Thyroid gland (tissue), 4 donors: Measurements from ENCODE around the gene SLC35A5. TPM values are rescaled to one million over a fixed set of nuclear protein-coding genes. Genes with fewer than 3 reads are reported as not detected.

Source experiments
- DNase-seq, 2 donors: peaks; one replicate each; pipeline ENCODE4 v3.0.0-alpha.2; 2019
- H3K27ac ChIP-seq, 3 donors: fragments of 200-600 bp; sonication (generic); 1 replicate in 2 of 3; 2 replicates in 1 of 3; pipeline ENCODE4 v1.5.1; 2016 to 2019; ENCODE audit warnings: mild to moderate bottlenecking in 1 of 3, moderate library complexity in 1 of 3
- H3K27me3 ChIP-seq: fragments of 200-600 bp; sonication (generic); one replicate; pipeline ENCODE4 v1.5.1; 2019
- H3K36me3 ChIP-seq, 2 donors: fragments of 200-600 bp; sonication (generic); one replicate each; pipeline ENCODE4 v1.5.1; 2016 to 2019
- H3K4me1 ChIP-seq, 2 donors: fragments of 200-600 bp; sonication (generic); one replicate each; pipeline ENCODE4 v1.5.1; 2017 to 2019
- H3K4me3 ChIP-seq, 3 donors: fragments of 200-600 bp; sonication (generic); replicated peaks in 1 of 3; 1 replicate in 2 of 3; 2 replicates in 1 of 3; pipeline ENCODE4 v1.5.1; 2016; ENCODE audit warnings: mild to moderate bottlenecking in 1 of 3
- H3K9me3 ChIP-seq: fragments of 200-600 bp; sonication (generic); one replicate; pipeline ENCODE4 v1.5.1; 2017
- CTCF ChIP-seq, 6 experiments: fragments of 200-600 bp in 3 of 6; fragments of 450-650 bp in 3 of 6; sonication (generic) in 3 of 6; IDR thresholded peaks; one replicate each; pipeline ENCODE4 v1.5.1; 2016 to 2019; ENCODE audit warnings: antibody characterized with exemption in 6 of 6, mild to moderate bottlenecking in 2 of 6, inconsistent platforms in 1 of 6, moderate library complexity in 1 of 6
- POLR2A ChIP-seq, 2 donors: fragments of 450-650 bp; IDR thresholded peaks; one replicate each; pipeline ENCODE4 v1.6.1; 2017; ENCODE audit warnings: antibody characterized with exemption in 2 of 2, mild to moderate bottlenecking in 2 of 2, moderate library complexity in 1 of 2
- WGBS, 2 donors: methylation state at CpG; one replicate each; pipeline ENCODE4 v1.1.5; 2017; 5-methylcytosine and 5-hydroxymethylcytosine counted together
- intact Hi-C: fragments of 100-400 bp; cut with DNase I; formaldehyde crosslinking; loops from one replicate; pipeline ENCODE4 v1.15.1; 2023
- total RNA-seq, 4 donors: library from RNA; depleted of rRNA; stranded (reverse); fragments of >200 nt; gene quantifications; one replicate each; pipeline ENCODE4 v1.2.3, GENCODE V29; 2016

Gene SLC35A5
- total RNA-seq, 4 donors from 2014 or later = 39.5 to 66.1 (median 60.8) TPM

- 76 to 92% methylated on average over 2 of the region's 2 CpGs for WGBS, 2 donors
- Histone ChIP-seq H3K36me3 (peaks cover 0 to 5% of the 10 kb centered on the region in 2 donors), H3K4me1 (peaks cover 8 to 13% of the 10 kb centered on the region in 2 donors), H3K27me3 (no peaks in the 10 kb centered on the region), H3K4me3 (no peak overlapping the region), H3K27ac (no peak overlapping the region), H3K9me3 (no peaks in the 10 kb centered on the region)
- TF ChIP-seq CTCF (IDR thresholded peaks at IDR 0.05) = no peak
- no peak for DNase-seq
- intact Hi-C loops = no loop called here
Observed at GRCh38 chr3:112619295-112619694, 57.5 kb downstream of the SLC35A5 start.

- Histone ChIP-seq H3K4me3 (no peak overlapping the region), H3K36me3 (no peaks in the 10 kb centered on the region), H3K9me3 (no peaks in the 10 kb centered on the region), H3K27ac (no peak overlapping the region), H3K27me3 (no peaks in the 10 kb centered on the region), H3K4me1 (peaks cover 20 to 25% of the 10 kb centered on the region in 2 donors)
- intact Hi-C loops = no loop called here
- TF ChIP-seq POLR2A (IDR thresholded peaks at IDR 0.05) = no peak
- TF ChIP-seq CTCF (IDR thresholded peaks at IDR 0.05) = no peak
- 69 to 79% methylated on average over 5 of the region's 5 CpGs for WGBS, 2 donors
- no peak for DNase-seq
Observed at GRCh38 chr3:112623213-112623612, 61.4 kb downstream of the SLC35A5 start.

- H3K9me3 ChIP-seq = no peaks in the 10 kb centered on the region
- no peaks in the 10 kb centered on the region for H3K36me3 ChIP-seq
- intact Hi-C loops = no loop called here
- WGBS, 2 donors = 98% methylated on average over 1 of the region's 1 CpG
- no peak for TF ChIP-seq POLR2A (IDR thresholded peaks at IDR 0.05)
- TF ChIP-seq CTCF (IDR thresholded peaks at IDR 0.05) = no peak
- peaks cover 20 to 30% of the 10 kb centered on the region in 2 donors for H3K4me1 ChIP-seq
- H3K27ac ChIP-seq = no peak overlapping the region
- no peak overlapping the region for H3K4me3 ChIP-seq
- no peaks in the 10 kb centered on the region for H3K27me3 ChIP-seq
- DNase-seq = no peak
Observed at GRCh38 chr3:112623717-112624116, 61.9 kb downstream of the SLC35A5 start.

- H3K4me3 ChIP-seq = no peak overlapping the region
- TF ChIP-seq CTCF (IDR thresholded peaks at IDR 0.05) (no peak), POLR2A (IDR thresholded peaks at IDR 0.05) (no peak)
- no peak for DNase-seq
- peaks cover 20 to 47% of the 10 kb centered on the region in 2 donors for H3K4me1 ChIP-seq
- intact Hi-C loops = no loop called here
- H3K27ac ChIP-seq = peak overlapping the region; percentile 24 to 27 (median 25)
- no peaks in the 10 kb centered on the region for H3K9me3 ChIP-seq
- 62 to 73% methylated on average over 4 of the region's 4 CpGs for WGBS, 2 donors
- no peaks in the 10 kb centered on the region for H3K27me3 ChIP-seq
- H3K36me3 ChIP-seq = no peaks in the 10 kb centered on the region
Observed at GRCh38 chr3:112627419-112627818, 65.6 kb downstream of the SLC35A5 start.

DNA sequence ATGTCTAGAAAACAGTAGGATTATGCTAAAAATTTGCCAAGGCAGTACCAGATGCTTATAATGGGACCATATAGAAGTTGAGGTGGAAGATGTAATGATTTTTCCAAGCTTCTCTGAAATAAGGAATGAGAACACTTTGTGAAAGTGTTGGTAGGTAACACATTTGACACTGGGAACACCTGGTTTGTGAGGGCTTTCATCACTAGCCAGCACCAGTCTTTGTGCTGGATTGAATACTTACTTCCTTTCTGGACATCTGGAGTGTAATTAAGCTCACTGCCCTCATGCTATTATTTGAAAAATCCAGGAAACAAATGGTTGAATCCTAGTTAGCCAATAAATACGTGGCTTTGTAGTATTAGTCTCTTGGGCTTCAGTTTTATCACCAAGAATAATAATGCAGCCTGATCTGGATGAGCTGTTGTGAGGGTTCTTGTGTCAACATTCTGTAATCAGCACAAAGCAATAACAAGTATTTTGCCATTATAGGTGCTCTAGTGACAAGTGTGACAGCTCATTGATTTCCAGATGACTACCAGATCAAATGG lies 66.1 kb downstream of the SLC35A5 start:
- peak overlapping the region; percentile 24 to 27 (median 25) for H3K27ac ChIP-seq

More for the DNA sequence above, 66.1 kb downstream of the SLC35A5 start:
- Histone ChIP-seq H3K27me3 (no peaks in the 10 kb centered on the region), H3K4me3 (no peak overlapping the region), H3K36me3 (no peaks in the 10 kb centered on the region), H3K4me1 (peaks cover 24 to 49% of the 10 kb centered on the region in 2 donors), H3K9me3 (no peaks in the 10 kb centered on the region)
- intact Hi-C loops = no loop called here
- DNase-seq = no peak
- TF ChIP-seq CTCF (IDR thresholded peaks at IDR 0.05) = no peak
- TF ChIP-seq POLR2A (IDR thresholded peaks at IDR 0.05) = no peak
- WGBS, 2 donors = 24 to 71% methylated on average over 1 of the region's 1 CpG
